Fibroblast of skin of right biceps (primary cell): ENCODE data around the gene FAT1.

Experiments used
- DNase-seq: peaks from one replicate; pipeline ENCODE4 v3.0.0-alpha.2; 2013

The FAT1 gene

GRCh38 chr4:186722796-186723291 is 812 bp downstream of the FAT1 start:
- DNase-seq, result peak; percentile 57

DNA sequence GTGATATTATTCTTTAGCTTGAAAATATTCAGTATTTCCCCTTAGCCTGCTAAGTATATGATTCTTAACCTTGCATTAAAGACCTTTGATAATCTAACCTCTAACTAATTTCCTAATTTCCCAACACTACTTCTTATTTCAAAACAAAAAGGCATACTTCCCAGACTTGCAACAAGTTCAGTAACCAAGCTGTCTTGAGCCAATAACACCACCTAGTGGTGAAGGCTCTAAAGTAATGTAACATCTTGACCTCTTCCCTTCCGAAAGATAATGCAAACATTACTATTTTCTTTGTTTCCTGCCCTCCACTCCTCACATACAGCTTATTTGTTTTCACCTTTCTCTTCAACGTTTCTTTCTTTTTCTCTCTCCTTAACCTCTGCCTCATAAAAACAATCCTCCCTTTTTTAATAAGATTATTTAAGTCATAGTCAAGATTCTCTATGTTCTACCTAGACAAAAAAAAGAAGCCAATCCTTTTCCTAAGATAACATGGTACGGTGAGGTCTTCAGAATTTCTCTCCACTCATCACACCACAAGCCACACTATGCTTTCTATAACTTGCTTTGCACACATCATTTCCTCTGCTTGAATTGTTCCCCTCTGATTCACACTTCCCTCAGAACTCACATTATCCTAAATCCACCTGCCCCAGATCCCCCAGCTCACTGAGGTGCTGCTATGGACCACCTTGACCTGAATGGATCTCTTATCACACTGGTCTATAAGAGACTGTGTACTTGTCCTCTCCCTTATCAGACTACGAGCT is 3.5 kb downstream of the FAT1 start:
- DNase-seq, result peak; percentile 63

DNA sequence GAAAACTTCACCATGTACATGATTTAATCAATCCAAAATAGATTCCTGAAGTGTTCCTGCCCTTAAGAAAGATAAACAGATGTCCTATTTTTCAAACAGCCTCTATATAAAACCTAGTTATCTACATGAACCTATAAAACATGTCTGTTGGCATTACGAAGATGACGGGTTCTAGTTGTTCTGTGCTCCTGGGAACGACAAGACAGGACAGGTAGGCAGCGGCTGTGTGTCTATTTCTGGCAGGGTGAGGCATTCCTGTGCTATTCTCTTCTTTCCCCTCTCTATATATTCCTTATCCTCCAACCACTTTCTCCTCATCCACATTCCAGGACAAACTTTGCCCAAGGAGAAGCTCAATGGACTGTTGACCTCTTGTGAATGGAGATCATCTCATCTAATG is 6.1 kb downstream of the FAT1 start:
- no peak for DNase-seq

- DNase-seq, result no peak
These were observed 8.6 kb downstream of the FAT1 start for GRCh38 chr4:186715077-186715476.

- no peak for DNase-seq
These were observed 9.5 kb downstream of the FAT1 start for GRCh38 chr4:186714006-186714675.

DNA sequence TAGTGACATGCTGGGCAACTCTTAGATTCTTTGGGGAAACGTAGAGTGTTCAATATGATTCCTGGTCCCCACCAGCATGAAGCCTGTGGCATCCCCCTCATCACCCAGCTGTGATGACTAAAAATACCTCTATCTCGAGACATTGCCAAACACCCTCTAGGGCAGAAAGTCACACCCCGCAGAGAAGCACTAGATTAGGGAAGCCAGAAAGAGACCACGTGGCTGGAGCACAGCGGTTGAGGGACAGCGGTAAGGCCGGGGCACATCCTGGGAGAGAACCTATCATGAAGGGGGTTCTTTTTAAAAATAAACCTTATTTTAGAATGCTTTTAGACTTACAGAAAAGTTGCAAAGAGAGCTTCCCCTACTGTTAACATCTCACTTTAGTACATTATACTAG is 11.0 kb downstream of the FAT1 start:
- no peak for DNase-seq

- DNase-seq, result no peak
These were observed 13.0 kb downstream of the FAT1 start for GRCh38 chr4:186710521-186711119.

DNA sequence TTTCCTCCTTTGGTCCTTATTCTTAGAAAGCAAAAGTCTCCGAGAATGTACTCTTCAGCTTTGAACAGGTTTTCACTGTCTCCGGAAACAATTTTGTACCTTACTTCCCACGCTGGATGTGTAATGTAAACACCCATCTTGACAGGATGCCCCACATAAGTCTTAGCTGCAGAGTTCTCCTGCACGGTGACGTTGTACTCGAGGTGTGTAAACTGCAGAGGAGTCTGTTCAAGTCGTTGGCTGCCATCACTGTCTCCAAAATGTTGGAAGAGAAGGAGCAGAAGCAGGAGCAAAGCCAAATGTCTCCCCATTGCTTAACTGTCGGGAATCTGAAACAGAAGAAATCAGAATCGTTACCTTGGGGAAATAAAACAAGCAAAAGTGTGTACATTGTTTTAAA is 14.1 kb downstream of the FAT1 start:
- DNase-seq, result no peak

DNA sequence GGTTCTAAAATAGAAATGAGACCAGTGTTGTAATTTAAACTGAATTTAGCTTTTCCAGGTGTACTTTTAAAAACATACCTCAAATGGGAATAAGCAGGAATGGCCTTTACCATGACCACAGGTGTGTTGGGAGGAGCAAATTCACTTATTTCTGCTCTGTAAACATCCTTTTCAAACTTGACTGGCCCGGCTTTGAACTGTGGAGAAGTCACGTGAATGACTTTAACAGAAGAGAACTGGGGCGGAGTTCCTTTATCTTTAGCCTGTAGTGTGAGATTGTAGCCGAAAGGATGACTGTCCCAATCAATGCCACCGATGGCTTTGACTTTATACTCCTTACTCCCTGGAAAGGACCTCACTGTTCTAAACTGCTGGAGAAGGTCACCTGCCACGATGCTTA is 15.1 kb downstream of the FAT1 start:
- DNase-seq, result no peak

- no peak for DNase-seq
These were observed 15.7 kb downstream of the FAT1 start for GRCh38 chr4:186707996-186708395.

- DNase-seq, result no peak
These were observed 16.1 kb downstream of the FAT1 start for GRCh38 chr4:186707574-186707973.

DNA sequence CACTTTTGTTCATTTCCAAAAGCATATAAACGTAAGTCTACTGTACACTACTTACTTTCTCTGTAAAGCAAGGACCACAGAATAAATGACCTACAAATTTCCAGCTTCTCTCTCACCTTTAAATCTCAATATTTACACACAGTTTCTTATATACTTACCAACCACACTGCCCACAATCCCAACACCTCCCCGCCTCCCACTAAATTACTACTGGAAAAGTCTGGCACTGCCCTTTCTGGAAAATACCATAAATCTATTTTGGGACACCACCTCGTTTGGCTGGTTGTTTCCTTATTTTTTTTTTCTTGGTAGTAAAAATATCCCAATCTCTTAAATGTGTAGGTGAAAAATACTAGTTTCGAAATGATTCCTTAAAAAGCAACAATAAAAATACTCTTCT is 19.6 kb downstream of the FAT1 start:
- no peak for DNase-seq

DNA sequence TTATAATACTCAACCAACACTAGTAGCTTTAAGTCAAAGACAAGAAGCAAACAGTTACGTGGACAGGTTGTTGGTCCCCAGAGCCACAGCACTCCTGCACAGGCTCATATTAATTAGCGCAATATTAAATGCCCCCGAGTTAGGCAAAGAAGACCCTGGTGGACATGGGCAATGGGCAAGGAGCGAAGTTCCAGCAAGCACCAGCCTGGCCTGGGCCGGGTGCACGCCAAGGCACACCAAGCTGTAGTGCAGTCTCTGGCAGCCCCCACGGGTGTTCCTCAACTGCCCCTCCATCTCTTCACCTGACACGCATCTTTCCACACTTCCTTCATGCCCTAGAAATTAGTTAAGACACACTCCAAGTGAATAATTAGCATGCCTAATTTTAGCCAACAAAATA is 20.1 kb downstream of the FAT1 start:
- no peak for DNase-seq

DNA sequence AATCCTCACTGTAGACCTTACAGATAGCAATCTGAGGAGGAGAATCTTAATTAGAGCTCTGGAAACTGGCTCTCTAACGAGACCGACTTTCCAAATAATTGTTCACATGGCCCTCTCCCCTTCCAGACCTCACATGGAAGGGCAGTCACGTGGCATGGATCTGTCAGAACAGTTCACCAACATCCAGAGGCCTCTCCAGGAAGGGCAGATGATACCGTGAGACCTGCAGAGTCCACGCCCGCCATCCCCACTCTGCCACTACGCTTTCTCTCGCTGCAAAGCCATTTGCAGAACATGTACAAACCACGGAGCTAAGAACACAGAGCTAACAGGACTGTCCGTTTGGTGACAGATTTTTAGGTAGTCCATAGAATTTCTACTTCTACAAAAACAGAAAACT is 20.7 kb downstream of the FAT1 start:
- no peak for DNase-seq

DNA sequence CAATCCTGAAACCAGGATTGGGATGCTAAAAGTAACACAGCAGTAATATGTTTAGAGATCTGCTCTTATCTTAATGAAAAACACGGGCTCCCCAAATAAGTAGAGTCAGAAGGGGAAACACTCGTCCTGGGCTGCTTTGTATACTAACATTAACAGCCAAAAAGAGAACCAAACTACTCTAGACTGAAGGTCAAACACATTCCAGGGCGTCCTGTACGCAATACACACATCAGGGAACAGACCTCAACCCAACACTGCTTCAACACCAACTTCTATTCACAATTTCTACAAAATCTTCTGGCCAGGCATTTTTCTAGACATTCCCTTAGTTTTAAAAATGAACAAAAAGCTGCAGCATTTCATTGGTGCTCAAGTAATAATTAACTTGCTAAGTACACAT is 21.4 kb downstream of the FAT1 start:
- no peak for DNase-seq

GRCh38 chr4:186701788-186702187 is 21.9 kb downstream of the FAT1 start:
- no peak for DNase-seq

DNA sequence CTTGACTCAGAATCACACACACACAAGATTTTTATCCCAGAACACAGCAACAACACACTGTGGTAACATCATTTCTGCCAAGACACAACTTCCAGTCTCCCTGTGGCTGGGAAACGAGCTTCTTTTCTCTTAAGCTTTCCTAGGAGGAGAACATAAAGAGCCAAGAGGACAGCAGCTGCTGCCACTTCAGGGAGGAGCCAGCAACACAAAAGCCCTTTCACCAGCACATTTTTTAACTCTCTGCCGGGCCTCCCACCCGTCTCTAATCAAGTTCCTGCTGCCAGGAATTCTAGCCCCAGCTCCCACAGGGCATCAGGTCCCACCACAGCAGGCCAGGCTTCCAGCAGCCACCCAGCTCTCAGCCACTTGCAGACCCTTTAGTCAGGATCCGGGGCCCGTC is 22.4 kb downstream of the FAT1 start:
- peak; percentile 56 for DNase-seq

DNA sequence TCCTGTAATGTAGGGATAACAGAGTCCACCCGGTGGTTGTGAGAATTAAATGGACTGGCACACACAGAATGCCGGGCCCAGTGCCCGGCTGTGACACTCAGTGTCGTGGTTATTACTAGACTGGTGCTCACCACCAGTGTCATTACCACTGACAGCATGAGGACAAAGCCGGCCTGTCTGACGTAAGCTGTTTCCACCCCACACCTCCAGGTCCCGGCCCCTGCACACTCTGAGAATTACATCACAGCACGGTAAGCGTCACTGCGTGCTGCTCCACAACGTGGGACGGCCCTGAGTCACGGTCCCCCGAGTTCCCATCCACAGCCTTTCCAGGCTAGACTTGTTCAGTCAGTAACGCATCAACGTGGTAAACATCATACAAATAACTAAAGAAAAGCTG is 22.9 kb downstream of the FAT1 start:
- DNase-seq, result no peak

- DNase-seq, result no peak
These were observed 23.7 kb downstream of the FAT1 start for GRCh38 chr4:186699881-186700397.

GRCh38 chr4:186699298-186699697 is 24.4 kb downstream of the FAT1 start:
- peak; percentile 21 for DNase-seq

DNA sequence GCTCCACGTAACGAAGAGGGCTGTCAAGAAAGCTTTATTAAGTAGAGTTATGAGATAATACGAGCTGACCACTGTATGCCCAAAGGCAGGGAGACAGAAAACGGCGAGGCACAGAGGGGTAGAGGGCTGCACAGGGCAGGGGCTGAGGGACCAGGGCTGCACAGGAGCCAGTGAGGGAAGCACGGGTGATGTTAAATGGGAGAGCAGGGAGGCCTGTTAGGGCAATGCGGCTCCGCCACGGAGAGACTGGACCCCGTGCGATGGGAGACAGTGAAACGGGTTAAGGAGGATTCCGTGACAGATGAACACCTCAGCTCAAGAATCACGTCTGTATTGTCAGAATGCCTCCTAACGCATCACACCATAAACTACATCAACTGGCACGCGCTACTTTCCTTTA is 25.1 kb downstream of the FAT1 start:
- no peak for DNase-seq

GRCh38 chr4:186698028-186698427 is 25.6 kb downstream of the FAT1 start:
- DNase-seq, result no peak

GRCh38 chr4:186695392-186695791 is 28.3 kb downstream of the FAT1 start:
- no peak for DNase-seq

GRCh38 chr4:186693894-186694293 is 29.8 kb downstream of the FAT1 start:
- no peak for DNase-seq
